PC-9 (cell line): Measurements from ENCODE around the gene DLG2. TPM values are rescaled to one million over a fixed set of nuclear protein-coding genes. Genes with fewer than 3 reads are reported as not detected.

Experiments
- BruUV-seq: library from RNA; stranded (reverse); fragments of 400-500 nt; replicated peaks from 2 replicates; lab custom pipeline; 2021; lab: Mats Ljungman, UMichigan
- CTCF ChIA-PET: fragments of 300-600 bp; sonication (Branson Sonifier 250); formaldehyde crosslinking; loops from one replicate; lab custom pipeline; 2022; ENCODE audit warnings: antibody characterized with exemption; lab: Charles Lee
- POLR2A ChIA-PET: fragments of 300-600 bp; sonication (Branson Sonifier 250); formaldehyde crosslinking; loops from one replicate; lab custom pipeline; 2022; ENCODE audit warnings: antibody characterized with exemption; ENCODE audit not compliant: unreplicated experiment; lab: Charles Lee
- DNase-seq, 2 experiments: peaks; one replicate each; pipeline versions ENCODE4 v3.0.0 to v3.0.0-alpha.2; 2015 to 2022; ENCODE audit warnings: mixed read lengths in 1 of 2
- H2AFZ ChIP-seq: fragments of 200-600 bp; sonication (generic); 2 replicates; pipeline ENCODE4 v1.8.1; 2017; ENCODE audit warnings: antibody characterized with exemption
- H3F3A ChIP-seq: fragments of 200-600 bp; sonication (generic); 2 replicates; pipeline ENCODE4 v1.8.1; 2017; ENCODE audit warnings: antibody characterized with exemption, mild to moderate bottlenecking, low read depth; ENCODE audit not compliant: insufficient read depth
- H3K27ac ChIP-seq: fragments of 200-600 bp; sonication (generic); 2 replicates; pipeline ENCODE4 v1.6.1; 2016; ENCODE audit warnings: mixed run types
- H3K27me3 ChIP-seq: fragments of 200-600 bp; sonication (generic); 2 replicates; pipeline ENCODE4 v1.6.1; 2016; ENCODE audit warnings: low read depth, mixed run types; ENCODE audit not compliant: insufficient read depth
- H3K36me3 ChIP-seq: fragments of 200-600 bp; sonication (generic); 2 replicates; pipeline ENCODE4 v1.6.1; 2016; ENCODE audit warnings: low read depth, mixed run types
- H3K4me1 ChIP-seq: fragments of 200-600 bp; sonication (generic); replicated peaks from 2 replicates; pipeline ENCODE4 v1.6.1; 2016; ENCODE audit warnings: mixed run types; ENCODE audit not compliant: insufficient read depth
- H3K4me2 ChIP-seq: fragments of 200-600 bp; sonication (generic); 2 replicates; pipeline ENCODE4 v1.6.1; 2017; ENCODE audit warnings: mixed run types
- H3K4me3 ChIP-seq: fragments of 200-600 bp; sonication (generic); 2 replicates; pipeline ENCODE4 v1.6.1; 2016; ENCODE audit warnings: mixed run types
- H3K79me2 ChIP-seq: fragments of 200-600 bp; sonication (generic); 2 replicates; pipeline ENCODE4 v1.6.1; 2017; ENCODE audit warnings: low read depth, mixed run types
- H3K9me2 ChIP-seq: fragments of 200-600 bp; sonication (generic); 2 replicates; pipeline ENCODE4 v1.8.1; 2017; ENCODE audit warnings: mild to moderate bottlenecking; ENCODE audit not compliant: insufficient read depth
- H3K9me3 ChIP-seq: fragments of 200-600 bp; sonication (generic); 2 replicates; pipeline ENCODE4 v1.8.1; 2016; ENCODE audit warnings: low read depth; ENCODE audit not compliant: insufficient read depth
- H4K20me1 ChIP-seq: fragments of 200-600 bp; sonication (generic); 2 replicates; pipeline ENCODE4 v1.8.1; 2017; ENCODE audit not compliant: insufficient read depth
- CTCF ChIP-seq: fragments of 200-600 bp; sonication (generic); conservative IDR thresholded peaks from 2 replicates; pipeline ENCODE4 v1.6.1; 2017; ENCODE audit warnings: mixed run types, antibody characterized with exemption, mild to moderate bottlenecking, moderate library complexity
- EZH2 ChIP-seq: fragments of 200-600 bp; sonication (generic); IDR thresholded peaks from 2 replicates; pipeline ENCODE4 v1.8.0; 2017; ENCODE audit warnings: antibody characterized with exemption, low read depth
- intact Hi-C: fragments of 100-400 bp; cut with micrococcal nuclease; formaldehyde crosslinking; loops from one replicate; pipeline ENCODE4 v1.10.0; 2022; ENCODE audit not compliant: unreplicated experiment
- total RNA-seq: library from RNA; stranded (reverse); gene quantifications from 2 replicates; pipeline ENCODE4 v1.2.3, GENCODE V29; 2021

DLG2 gene
- total RNA-seq, 1 experiment from 2014 or later, result 6.4 TPM

GRCh38 chr11:83813296-83813695 is 1813.8 kb downstream of the DLG2 start:
- POLR2A ChIA-PET, result no interaction called here
- Histone ChIP-seq H3K9me3 (no peaks in the 10 kb centered on the region), H3K4me3 (no peak overlapping the region), H2AFZ (no peak overlapping the region), H3K36me3 (no peaks in the 10 kb centered on the region), H4K20me1 (no peaks in the 10 kb centered on the region), H3K79me2 (no peaks in the 10 kb centered on the region), H3K4me1 (no peaks in the 10 kb centered on the region), H3K9me2 (no peaks in the 10 kb centered on the region), H3F3A (no peaks in the 10 kb centered on the region), H3K4me2 (no peak overlapping the region), H3K27ac (no peak overlapping the region), H3K27me3 (no peaks in the 10 kb centered on the region)
- no peak for DNase-seq
- CTCF ChIA-PET, result no interaction called here
- intact Hi-C loops, result no loop called here
- TF ChIP-seq CTCF, result no peak
- no peak for TF ChIP-seq EZH2
- BruUV-seq, result no TSS peak

GRCh38 chr11:83809274-83809673 is 1817.9 kb downstream of the DLG2 start:
- H3K9me2 ChIP-seq, result no peaks in the 10 kb centered on the region
- no peak for TF ChIP-seq CTCF
- H3K36me3 ChIP-seq, result no peaks in the 10 kb centered on the region
- H4K20me1 ChIP-seq, result no peaks in the 10 kb centered on the region
- H3K4me2 ChIP-seq, result no peak overlapping the region
- H3K79me2 ChIP-seq, result no peaks in the 10 kb centered on the region
- intact Hi-C loops, result no loop called here
- no peak for DNase-seq
- H3K27me3 ChIP-seq, result no peaks in the 10 kb centered on the region
- CTCF ChIA-PET, result no interaction called here
- no peak overlapping the region for H3K27ac ChIP-seq
- H2AFZ ChIP-seq, result no peak overlapping the region
- BruUV-seq, result no TSS peak
- POLR2A ChIA-PET, result no interaction called here
- H3K9me3 ChIP-seq, result no peaks in the 10 kb centered on the region
- H3F3A ChIP-seq, result no peaks in the 10 kb centered on the region
- H3K4me3 ChIP-seq, result no peak overlapping the region
- no peaks in the 10 kb centered on the region for H3K4me1 ChIP-seq

GRCh38 chr11:83801799-83802198 is 1825.3 kb downstream of the DLG2 start:
- CTCF ChIA-PET, result no interaction called here
- intact Hi-C loops, result no loop called here

More at GRCh38 chr11:83801799-83802198, 1825.3 kb downstream of the DLG2 start:
- Histone ChIP-seq H3K4me2 (no peak overlapping the region), H3K4me1 (no peaks in the 10 kb centered on the region), H3K9me3 (no peaks in the 10 kb centered on the region), H3K79me2 (no peaks in the 10 kb centered on the region), H3K36me3 (no peaks in the 10 kb centered on the region), H4K20me1 (no peaks in the 10 kb centered on the region), H3K27me3 (no peaks in the 10 kb centered on the region), H3K9me2 (no peaks in the 10 kb centered on the region), H3F3A (no peaks in the 10 kb centered on the region), H2AFZ (no peak overlapping the region), H3K27ac (no peak overlapping the region), H3K4me3 (no peak overlapping the region)
- DNase-seq, result no peak
- TF ChIP-seq EZH2, result no peak
- peak; percentile 41; the same call in 1 of the 2 replicates for TF ChIP-seq CTCF
- no TSS peak for BruUV-seq
- POLR2A ChIA-PET, result interaction anchor here (0.7 kb wide), 1 partner anchor 197 kb away, joined by 3 read pairs; no protein-coding TSS in a partner anchor
